ENCODE results near the gene ELMO1. TPM values are rescaled to one million over a fixed set of nuclear protein-coding genes. Genes with fewer than 3 reads are reported as not detected.

Gene ELMO1
- total RNA-seq, 4 donors from 2014 or later: 11.5 to 19.9 (median 17.4) TPM

- DNase-seq (ENCODE audit: low spot score in 2 of 2): no peak
- intact Hi-C loops (cut with DNase I; ENCODE audit: low total_unique reads): no loop called here
- 86 to 89% methylated on average over 3 of the region's 3 CpGs for whole genome bisulfite sequencing, 2 donors
- H3K4me3 ChIP-seq (ENCODE audit: low read depth, poor library complexity, severe bottlenecking): no peak overlapping the region
- no peak for TF ChIP-seq POLR2A (IDR thresholded peaks at IDR 0.05)
- no peak for TF ChIP-seq CTCF (IDR thresholded peaks at IDR 0.05)
These were observed 506.6 kb downstream of the ELMO1 start for GRCh38 chr7:36942025-36942424.

GRCh38 chr7:36941359-36941758, 507.3 kb downstream of the ELMO1 start:
- H3K4me3 ChIP-seq (ENCODE audit: low read depth, poor library complexity, severe bottlenecking): no peak overlapping the region
- TF ChIP-seq POLR2A (IDR thresholded peaks at IDR 0.05): no peak
- TF ChIP-seq CTCF (IDR thresholded peaks at IDR 0.05): no peak
- intact Hi-C loops (cut with DNase I; ENCODE audit: low total_unique reads): no loop called here
- 37 to 47% methylated on average over 1 of the region's 1 CpG for WGBS, 2 donors
- DNase-seq (ENCODE audit: low spot score in 2 of 2): no peak

- DNase-seq (ENCODE audit: low spot score in 2 of 2): no peak
- intact Hi-C loops (cut with DNase I; ENCODE audit: low total_unique reads): no loop called here
- TF ChIP-seq POLR2A (IDR thresholded peaks at IDR 0.05) (no peak), CTCF (IDR thresholded peaks at IDR 0.05) (no peak)
- no peak overlapping the region for H3K4me3 ChIP-seq (ENCODE audit: low read depth, poor library complexity, severe bottlenecking)
- WGBS, 2 donors: 89 to 93% methylated on average over 4 of the region's 4 CpGs
These were observed 508.8 kb downstream of the ELMO1 start for GRCh38 chr7:36939816-36940215.

GRCh38 chr7:36937754-36938563, 510.7 kb downstream of the ELMO1 start:
- intact Hi-C loops (cut with DNase I; ENCODE audit: low total_unique reads): no loop called here
- TF ChIP-seq POLR2A (IDR thresholded peaks at IDR 0.05): no peak
- no peak for TF ChIP-seq CTCF (IDR thresholded peaks at IDR 0.05)
- no peak overlapping the region for H3K4me3 ChIP-seq (ENCODE audit: low read depth, poor library complexity, severe bottlenecking)
- WGBS, 2 donors: 73 to 89% methylated on average over 2 of the region's 2 CpGs
- DNase-seq (ENCODE audit: low spot score in 2 of 2): no peak

GRCh38 chr7:36931892-36932291, 516.8 kb downstream of the ELMO1 start:
- WGBS, 2 donors: 94 to 97% methylated on average over 1 of the region's 1 CpG
- TF ChIP-seq CTCF (IDR thresholded peaks at IDR 0.05) (no peak), POLR2A (IDR thresholded peaks at IDR 0.05) (no peak)
- no peak for DNase-seq (ENCODE audit: low spot score in 2 of 2)
- no peak overlapping the region for H3K4me3 ChIP-seq (ENCODE audit: low read depth, poor library complexity, severe bottlenecking)
- intact Hi-C loops (cut with DNase I; ENCODE audit: low total_unique reads): no loop called here

GRCh38 chr7:36929791-36930190, 518.9 kb downstream of the ELMO1 start:
- intact Hi-C loops (cut with DNase I; ENCODE audit: low total_unique reads): no loop called here
- 82 to 89% methylated on average over 4 of the region's 4 CpGs for WGBS, 2 donors
- DNase-seq (ENCODE audit: low spot score in 2 of 2): no peak
- TF ChIP-seq CTCF (IDR thresholded peaks at IDR 0.05) (no peak), POLR2A (IDR thresholded peaks at IDR 0.05) (no peak)
- no peak overlapping the region for H3K4me3 ChIP-seq (ENCODE audit: low read depth, poor library complexity, severe bottlenecking)

Measured in lower leg skin (tissue), 4 donors.